Measurements from ENCODE around the gene C10orf105.

GRCh38 chr10:71761541-71762113 lies 42.0 kb upstream of the C10orf105 start:
- no peak for TF ChIP-seq YY1 (IDR thresholded peaks at IDR 0.05; ENCODE audit: insufficient read depth, insufficient read length)
- no peak for TF ChIP-seq SUZ12 (IDR thresholded peaks at IDR 0.05; ENCODE audit: extremely low read depth, insufficient read depth, insufficient read length)
- TF ChIP-seq ZNF274 (IDR thresholded peaks at IDR 0.05; ENCODE audit: low read depth, low read length) = no peak
